Measurements from ENCODE around the gene TULP1. TPM values are rescaled to one million over a fixed set of nuclear protein-coding genes. Genes with fewer than 3 reads are reported as not detected.
"Not testable (repeated sequence)": the region's sequence is repeated elsewhere in the genome, so short reads cannot be mapped to it uniquely, and the experiment has no call there.

TULP1 gene
- total RNA-seq: not detected in 2 replicates

DNA sequence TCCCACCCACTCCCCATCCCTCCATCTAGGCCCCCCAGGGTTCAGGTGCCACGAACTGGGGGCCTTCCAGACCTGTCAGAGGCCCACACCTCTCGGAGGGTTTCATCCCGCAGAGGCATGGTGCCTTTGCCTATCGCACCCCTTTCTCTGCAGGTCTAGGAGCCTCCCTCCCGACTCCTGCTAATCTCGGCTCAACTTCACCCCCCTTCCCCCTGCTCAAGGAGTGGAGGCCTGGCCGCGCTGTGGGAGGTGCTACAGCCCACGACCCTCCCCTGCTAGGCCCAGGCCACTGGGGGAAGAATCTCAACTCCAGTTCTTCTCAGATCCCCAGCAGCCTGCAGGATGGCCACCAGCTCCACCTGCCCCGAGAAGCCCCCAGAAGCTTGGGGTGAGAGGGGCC lies at the start of gene TULP1:
TULP1 (minus strand) TSS at position 157 of the 400 bp plus-strand sequence; CDS start at position 119, 38 bp downstream.
- DNase-seq (ENCODE audit: low read depth): no peak

DNA sequence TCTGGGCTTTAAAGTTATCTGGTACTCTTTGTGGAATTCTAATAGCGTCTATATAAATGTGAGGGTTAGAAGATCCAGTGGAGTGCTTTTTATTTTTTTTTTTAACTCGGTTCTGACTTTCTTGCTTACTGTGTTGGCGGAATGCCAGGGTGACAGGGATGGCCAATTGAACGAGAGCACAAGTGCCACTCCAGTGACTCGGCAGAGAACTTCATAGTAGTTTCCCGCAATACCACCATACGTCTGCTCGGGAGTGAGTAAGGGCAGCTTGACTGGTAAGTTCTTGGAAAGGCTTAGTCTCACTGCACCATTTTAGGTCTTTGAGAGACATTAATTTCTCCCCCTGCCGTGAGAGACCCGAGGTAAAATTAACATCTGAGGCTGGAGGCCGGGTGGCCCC lies 49.4 kb upstream of the TULP1 start:
- DNase-seq (ENCODE audit: low read depth): peak; percentile 47

DNA sequence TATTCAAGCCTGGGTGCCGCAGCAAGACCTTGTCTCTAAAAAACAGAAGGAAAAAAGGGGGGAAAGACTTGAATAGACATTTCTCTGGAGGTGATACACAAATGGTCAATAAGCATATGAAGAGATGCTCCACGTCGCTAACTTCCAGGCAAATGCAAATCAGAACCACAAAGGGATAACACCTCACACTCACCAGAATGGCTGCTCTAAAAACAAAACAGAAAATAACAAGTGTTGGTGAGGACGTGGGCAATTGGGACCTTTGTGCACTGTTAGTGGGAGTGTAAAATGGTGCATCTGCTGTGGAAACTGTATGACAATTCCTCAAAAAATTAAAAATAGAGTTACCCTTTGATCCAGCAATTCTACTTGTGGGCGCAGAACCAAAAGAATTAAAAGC lies 48.4 kb upstream of the TULP1 start:
- no peak for DNase-seq (ENCODE audit: low read depth)

DNA sequence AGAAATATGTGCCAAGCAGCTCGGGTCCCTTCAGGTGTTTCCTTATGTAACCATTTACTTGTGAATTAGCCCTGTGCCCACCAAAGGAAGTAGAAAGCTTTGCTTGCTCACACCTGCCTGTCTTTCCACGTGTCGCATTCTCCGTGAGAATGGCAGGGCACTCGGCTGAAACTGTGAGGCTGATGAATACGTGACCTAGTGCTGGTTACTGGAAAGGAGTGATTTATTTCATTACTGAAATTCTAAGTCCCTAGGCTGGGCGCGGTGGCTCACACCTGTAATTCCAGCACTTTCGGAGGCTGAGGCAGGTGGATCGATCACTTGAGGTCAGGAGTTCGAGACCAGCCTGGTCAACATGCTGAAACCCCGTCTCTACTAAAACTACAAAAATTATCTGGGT lies 45.9 kb upstream of the TULP1 start:
- DNase-seq (ENCODE audit: low read depth): no peak

DNA sequence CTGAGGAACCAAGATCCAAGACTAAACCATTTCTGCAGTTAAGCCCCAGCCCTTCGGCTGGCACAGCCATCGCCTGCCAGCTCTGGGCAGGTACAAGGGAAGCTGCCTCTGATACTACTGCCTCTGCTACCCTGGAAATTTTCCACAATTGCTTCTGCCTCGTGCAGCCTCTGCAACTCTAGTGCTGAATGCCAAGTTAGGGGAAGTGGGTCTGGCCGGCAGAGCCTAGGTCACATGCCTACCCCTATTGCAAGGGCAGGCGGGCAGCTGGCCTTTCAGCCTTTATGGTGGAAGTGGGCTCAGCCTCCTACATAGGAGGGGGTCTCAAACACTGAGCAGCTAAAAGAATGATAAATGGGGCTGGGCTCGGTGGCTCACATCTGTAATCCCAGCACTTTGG lies 44.5 kb upstream of the TULP1 start:
- DNase-seq (ENCODE audit: low read depth): no peak

DNA sequence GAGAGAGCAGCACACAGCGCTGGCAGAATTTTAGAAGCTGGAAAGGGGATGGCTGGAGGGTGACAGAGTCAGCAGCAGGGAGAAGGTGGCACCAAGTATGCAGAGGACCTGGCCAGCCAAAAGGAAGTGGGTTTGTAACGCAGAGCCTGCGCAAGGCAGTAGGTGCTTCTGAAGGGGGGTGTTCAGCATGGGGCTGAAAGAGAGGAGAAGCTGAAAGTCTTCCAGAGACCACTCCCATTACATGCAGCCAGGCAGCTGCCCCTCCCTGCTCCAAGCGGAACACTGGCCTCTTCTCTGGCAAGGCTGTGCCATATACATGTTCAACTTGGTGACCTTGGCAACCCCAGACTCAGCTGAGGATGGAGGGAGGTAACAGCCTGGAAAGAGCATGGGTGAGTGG lies 42.1 kb upstream of the TULP1 start:
- DNase-seq (ENCODE audit: low read depth): no peak

DNA sequence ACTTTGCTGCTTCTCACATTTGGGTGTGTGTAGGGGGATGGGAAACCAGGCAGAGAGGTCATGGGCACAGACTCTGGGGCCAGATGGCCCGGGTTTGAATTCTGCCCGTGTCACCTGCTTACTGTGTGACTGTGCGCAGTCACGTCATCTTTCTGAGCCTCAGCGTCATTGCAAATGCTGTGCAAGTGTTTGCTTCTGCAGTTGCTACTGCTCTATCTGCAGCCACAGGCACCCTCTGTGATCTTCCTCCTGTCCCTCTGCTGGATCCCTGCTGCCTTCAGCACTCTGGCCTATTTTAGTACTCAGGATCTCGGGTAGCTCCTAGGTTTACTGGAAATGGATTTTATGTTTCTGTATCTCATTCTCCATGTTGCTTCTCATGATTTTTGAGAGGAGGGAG lies 40.6 kb upstream of the TULP1 start:
- DNase-seq (ENCODE audit: low read depth): no peak

DNA sequence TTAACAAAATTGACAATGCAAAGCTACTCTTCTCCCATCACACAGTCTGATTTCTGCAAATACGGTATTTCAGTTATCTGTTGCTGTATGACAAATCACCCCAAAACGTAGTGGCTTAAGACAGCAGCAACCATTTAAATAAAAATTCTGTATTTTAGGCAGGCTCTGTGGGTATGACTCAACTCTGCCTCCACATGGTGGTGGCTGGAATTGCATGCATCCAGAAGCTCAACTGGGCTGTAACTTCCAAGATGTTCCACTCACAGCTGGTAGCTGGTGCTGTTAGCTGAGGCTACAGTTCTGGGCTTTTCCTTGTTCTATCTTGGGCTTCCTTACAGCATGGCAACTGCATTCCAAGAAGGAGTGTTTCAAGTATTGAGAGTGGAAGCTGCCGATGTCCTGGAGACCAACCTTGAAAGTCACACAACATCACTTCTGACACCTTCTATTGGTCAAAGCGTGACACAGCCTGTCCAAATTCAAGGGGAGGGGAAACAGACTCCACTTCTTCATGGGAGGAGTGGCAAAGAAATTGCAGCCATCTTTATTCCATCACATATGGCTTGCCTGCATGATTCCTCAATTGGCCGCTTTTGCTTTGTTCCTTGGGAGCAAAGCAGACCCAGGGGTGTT lies 39.7 kb upstream of the TULP1 start:
- DNase-seq (ENCODE audit: low read depth): peak; percentile 23

DNA sequence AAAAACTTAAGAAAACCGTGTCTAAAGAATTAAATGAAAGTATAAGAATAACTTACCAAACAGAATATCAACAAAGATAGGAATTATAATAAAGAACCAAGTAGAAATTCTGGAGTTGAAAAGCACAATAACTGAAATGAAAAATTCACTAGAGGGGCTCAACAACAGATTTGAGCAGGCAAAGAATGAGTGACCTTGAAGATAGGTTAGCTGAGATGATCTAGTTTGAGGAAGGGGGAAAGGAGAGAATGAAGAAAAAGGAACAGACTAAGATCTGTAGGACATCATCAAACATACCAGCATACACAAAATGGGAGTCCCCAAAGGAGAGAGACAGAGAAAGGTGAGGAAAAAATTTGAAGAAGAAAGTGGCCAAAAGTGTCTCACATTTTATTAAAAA lies 37.7 kb upstream of the TULP1 start:
- DNase-seq (ENCODE audit: low read depth): no peak

DNA sequence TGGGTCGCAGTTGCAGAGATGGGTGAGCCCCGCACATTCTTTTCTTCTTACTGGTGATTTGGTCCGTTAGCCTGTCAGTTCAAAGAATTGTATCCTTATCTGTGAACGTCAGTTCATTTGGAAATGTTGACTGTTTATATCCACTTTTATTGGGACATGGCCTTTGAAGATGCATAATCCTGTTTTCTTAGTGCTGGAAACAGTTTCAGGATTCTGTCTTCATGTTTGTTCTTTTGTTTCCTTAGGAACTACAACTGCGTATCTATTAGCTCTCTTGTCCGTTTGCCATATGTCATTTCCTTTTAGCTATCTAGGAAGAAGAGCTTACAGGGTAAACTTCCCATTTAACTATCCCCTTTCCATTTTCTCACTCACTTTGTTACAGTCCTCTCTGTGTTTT lies 35.0 kb upstream of the TULP1 start:
- no peak for DNase-seq (ENCODE audit: low read depth)

DNA sequence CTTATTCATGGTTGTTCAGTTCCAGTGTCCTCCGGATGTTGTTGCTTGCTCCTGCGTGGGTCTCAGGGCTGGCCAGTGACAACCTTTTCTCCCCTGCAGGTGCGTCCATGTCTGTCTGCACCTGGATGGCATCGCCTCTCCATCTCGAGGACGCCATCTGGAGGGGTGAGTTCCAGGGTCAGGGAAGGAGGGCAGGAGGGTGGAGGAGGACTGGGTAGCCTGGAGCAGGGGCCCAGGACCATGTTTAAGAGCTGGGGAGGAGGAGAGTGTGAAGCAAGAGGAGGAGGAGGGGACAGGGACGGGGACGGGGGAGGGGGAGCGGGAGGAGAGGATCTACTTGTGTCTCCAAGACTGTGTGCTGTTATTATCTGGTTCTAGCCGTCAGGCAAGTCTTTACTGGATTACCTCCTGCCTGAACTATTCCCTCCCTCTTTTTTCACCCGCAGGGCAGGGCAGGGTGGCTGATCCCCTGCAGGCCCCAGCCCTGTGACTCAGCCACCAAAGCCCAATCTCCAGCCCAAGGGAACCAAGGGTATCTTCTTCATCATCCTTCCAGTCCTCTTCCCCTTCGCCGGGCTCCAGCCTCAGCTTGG lies 32.2 kb upstream of the TULP1 start:
- no peak for DNase-seq (ENCODE audit: low read depth)

DNA sequence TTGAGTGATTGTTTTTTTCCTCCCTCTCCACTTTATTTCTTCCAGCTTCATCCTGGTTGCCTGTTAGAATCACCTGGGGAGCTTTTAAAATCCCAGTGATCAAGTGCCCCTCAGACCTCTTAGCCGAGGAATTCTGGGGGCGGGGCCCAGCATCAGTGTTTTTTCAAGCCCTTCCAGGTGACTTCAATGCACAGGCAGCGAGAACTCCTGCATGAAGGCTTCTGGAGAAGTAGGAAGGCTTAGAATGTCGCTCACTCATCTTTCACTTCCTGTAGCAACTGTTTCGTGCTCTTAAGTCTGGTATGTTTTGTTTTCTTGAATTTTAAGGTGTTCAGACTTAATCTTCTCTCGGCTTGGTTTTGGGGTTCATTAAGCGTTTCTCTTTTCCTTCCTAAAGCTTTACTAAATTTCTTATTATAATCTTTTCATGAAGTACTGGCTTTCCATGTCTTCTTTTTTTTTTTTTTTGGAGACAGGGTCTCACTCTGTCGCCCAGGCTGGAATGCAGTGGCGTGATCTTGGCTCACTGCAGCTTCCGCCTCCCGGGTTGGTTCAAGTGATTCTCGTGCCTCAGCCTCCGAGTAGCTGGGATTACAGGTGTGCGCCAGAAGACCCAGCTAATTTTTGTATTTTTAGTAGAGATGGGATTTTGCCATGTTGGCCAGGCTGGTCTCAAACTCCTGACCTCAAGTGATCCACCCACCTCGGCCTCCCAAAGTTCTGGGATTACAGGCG lies 30.9 kb upstream of the TULP1 start:
- DNase-seq (ENCODE audit: low read depth): no peak

DNA sequence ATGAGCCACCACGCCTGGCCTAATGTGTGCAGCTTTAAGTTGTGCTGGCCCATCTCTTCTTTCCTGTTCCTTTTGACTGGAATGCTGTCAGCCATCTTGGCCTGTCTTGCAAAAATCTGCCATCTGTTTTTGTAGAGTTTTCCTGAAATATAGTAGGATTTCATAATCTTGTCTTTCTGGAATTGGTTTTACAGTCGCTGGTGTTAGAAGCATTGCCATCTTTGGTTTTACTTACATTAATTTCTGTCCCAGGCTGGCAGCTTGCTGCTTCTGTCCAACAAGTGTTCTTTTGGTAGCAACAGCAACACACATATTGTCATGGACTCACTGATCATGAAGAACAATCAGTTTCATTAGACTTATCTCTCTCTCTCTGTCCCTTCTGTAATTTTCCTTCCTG lies 29.1 kb upstream of the TULP1 start:
- DNase-seq (ENCODE audit: low read depth): no peak

DNA sequence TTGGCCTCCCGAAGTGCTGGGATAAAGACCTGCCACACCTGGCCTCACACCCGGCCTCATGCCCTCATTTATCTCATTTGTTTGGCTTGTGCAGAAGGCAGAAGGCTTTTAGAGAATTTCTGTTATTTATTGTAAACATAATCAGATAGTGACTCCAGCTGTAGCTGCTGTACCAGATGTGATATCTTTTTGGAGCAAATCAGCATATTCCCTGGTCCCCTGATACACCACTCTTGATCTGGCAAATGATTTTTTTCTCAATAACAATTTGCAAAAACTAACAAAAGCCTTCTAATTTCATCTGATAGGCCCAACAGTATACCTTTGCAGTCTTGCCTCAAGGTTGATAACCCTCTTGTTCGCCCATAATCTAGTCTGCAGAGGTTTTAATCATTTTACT lies 26.5 kb upstream of the TULP1 start:
- no peak for DNase-seq (ENCODE audit: low read depth)

DNA sequence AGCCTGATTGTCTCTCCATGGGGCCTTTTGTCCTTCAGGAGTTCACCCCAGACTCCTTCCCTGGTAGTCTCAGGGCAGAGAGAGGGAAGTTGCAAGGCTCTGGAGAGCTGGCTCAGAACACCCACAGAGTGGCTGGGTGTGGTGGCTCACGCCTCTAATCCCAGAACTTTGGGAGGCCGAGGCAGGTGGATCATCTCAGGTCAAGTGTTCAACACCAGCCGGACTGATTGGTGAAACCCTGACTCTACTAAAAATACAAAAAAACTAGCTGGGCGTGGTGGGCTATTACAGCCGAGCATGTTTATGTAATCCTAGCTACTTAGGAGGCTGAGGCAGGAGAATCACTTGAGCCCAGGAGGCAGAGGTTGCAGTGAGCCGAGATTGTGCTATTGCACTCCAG lies 23.2 kb upstream of the TULP1 start:
- not testable (repeated sequence) for DNase-seq (ENCODE audit: low read depth)

DNA sequence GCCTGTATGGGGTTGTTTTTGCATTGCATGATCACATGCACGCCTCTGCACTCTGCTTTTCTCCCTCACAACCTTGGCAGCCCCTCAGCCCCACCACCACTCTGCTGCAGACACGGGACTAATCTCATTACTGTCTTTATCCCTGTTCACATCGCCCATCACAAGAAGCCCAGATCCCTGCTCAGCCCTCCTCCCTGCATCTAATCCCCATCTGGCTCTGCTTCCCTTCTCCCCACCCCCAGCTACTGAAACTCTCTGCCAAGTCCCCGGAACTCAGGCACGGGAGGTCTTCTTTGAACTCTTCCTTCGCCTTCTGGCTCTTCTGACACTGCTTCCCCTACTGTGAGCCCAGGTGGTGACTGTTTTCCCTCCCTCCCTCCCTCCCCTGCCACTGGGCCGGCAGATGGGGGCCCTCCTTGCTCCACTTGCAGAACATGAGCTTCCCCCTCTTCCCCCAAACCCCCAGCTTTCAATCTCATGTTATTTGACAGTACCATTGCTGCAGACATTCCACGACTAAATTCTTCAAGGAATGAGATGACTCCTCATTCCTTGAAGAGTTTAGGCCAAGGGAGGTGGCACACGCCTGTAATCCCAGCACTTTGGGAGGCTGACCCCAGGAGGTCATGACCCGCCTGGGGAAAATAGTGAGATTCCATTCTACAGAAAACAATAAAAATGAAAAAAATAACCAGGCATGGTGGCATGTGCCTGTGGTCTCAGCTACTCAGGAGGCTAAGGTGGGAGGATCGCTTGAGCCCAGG lies 21.9 kb upstream of the TULP1 start:
- no peak for DNase-seq (ENCODE audit: low read depth)

DNA sequence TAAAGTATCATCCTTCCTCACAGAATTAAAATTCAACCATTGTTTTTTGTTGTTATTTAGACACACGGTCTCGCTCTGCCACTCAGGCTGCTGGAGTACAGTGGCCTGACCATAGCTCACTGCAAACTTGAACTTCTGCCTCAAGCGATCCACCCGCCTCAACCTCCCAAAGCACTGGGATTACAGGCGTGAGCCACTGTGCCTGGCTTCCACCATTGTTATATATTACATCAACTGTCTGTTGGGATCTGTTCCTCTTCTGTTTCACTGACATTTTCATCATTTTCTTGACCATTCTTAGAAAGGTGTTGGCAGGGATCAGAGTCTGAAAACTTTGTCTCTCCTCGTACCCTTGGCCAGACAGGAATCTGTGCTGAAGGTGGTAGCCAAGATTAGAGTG lies 21.3 kb upstream of the TULP1 start:
- DNase-seq (ENCODE audit: low read depth): no peak

DNA sequence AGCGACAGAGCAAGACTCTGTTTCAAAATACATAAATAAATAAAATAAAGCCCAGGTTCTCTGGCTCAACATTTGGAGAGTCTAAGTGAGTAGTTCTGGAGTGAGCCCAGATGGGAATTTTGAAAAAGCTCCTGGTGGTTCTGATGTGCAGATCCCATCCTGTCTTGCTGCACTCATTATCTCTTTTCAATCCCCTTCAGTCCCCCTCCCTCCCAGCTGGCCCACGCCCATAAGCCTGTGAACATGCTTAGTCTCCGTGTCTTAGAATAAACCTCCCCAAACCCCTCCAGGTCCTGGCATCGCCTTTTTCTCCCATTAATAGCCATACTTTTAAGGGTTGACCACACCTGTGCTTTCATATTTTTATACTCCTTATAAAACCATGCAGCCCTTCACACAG lies 19.4 kb upstream of the TULP1 start:
- no peak for DNase-seq (ENCODE audit: low read depth)

DNA sequence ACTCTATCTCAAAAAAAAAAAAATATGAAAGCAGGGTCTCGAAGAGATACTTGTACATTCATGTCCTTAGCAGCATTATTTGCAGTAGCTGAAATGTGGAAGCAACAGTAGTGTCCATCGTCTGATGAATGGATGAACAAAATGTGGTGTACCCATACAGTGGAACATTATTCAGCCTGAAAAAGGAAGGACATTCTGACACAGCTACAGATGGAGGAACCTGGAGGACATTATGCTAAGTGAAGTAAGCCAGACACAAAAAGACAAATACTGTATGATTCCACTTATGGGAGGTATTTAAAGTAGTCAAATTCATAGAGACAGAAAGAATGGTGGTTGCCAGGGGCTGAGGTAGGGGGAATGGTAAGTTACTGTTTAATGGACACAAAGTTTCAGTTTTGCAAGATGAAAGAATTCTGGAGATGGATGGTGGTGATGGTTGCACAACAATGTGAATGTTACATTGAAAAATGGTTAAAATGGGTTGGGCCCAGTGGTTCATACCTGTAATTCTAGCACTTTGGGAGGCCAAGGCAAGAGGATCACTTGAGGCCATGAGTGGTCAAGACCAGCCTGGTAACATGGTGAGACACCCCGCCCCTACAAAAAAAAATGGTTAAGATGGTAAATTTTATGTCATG lies 11.8 kb upstream of the TULP1 start:
- no peak for DNase-seq (ENCODE audit: low read depth)

DNA sequence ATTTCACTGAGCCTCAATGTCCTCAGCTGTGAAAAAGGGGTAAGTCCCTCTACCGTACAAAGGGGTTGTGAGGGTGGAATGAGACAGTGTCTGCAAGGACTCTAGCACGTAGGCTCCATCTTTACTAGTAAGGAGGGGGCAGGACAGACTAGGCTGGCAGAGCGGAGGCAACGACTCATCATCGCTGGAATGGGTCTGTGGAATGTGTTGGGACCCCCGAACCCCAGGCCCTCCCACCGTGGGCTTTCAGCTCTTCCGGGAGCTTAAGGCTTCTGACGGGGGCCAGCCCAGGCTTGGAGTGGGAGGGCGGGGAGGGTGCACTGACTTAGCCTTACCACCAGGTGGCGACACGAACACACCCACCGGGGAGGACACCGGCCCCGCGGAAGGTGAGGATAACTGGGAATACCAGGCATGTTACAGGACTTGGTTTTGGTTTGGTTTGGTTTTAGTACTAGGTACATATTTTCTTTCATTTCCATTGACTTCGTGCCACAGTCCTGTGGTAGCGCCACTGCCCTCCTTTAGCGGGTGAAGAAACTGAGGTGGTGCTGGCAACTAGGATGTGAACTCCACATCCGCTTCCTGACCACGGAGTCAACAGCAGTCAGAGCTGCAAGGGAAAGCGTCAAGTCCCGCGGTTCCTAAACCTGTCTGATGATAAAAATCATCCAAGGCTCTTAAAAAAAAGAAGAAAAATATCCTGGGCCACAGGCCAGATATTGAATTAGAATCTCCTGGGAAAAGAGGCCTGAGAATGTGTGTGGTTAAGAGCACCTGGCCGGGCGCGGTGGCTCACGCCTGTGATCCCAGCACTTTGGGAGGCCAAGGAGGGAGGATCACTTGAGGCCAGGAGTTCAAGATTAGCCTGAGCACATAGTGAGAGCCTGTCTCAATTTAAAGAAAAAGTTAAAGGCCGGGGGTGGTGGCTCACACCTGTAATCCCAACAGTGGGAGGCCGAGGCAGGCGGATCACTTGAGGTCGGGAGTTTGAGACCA lies 10.3 kb upstream of the TULP1 start:
- peak; percentile 27 for DNase-seq (ENCODE audit: low read depth)

DNA sequence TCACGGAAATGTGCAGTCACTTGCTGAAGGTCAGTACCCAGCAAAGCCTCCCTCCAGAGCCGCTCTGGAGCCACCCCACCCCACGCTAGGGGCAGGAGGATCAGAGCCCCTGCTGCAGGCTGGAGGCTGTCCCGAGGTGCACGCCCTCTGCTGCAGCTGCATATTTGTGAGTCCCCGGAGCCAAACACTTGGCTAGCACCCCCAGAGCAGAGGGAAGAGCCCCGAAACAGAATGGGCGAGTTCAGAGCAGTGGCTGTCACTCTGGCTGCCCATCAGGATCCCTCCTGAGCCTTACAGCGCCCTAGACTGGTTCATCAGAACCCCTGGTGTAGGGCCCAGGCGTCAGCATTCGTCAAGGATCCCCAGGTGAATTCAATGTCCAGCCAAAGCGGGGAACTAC lies 9.5 kb upstream of the TULP1 start:
- DNase-seq (ENCODE audit: low read depth): no peak
